PFSK-1 (cell line): ENCODE results near the gene COL13A1.

ENCODE experiments used
- FOXP2 ChIP-seq: optimal IDR thresholded peaks from 2 replicates; pipeline ENCODE3; 2011; ENCODE audit warnings: borderline replicate concordance, control low read depth, inconsistent platforms; ENCODE audit not compliant: insufficient read depth; ENCODE audit errors: extremely low read length, extremely low read depth
- POLR2AphosphoS5 ChIP-seq: IDR thresholded peaks from 2 replicates; pipeline ENCODE4 v1.6.1; 2012; ENCODE audit warnings: low read depth, mild to moderate bottlenecking, control low read depth, low read length, moderate library complexity
- REST ChIP-seq, 2 experiments: IDR thresholded peaks; 2 replicates each; pipeline versions ENCODE4 v1.6.1 to v1.8.0; 2011 to 2012; ENCODE audit warnings: low read depth in 2 of 2, low read length in 2 of 2, control low read depth in 1 of 2, inconsistent platforms in 1 of 2, mild to moderate bottlenecking in 1 of 2, moderate library complexity in 1 of 2; ENCODE audit not compliant: insufficient read depth in 1 of 2
- TAF1 ChIP-seq: IDR thresholded peaks from 2 replicates; pipeline ENCODE4 v1.6.1; 2012; ENCODE audit warnings: low read length, control low read depth, borderline replicate concordance; ENCODE audit not compliant: insufficient read depth

- TF ChIP-seq POLR2AphosphoS5 (no peak), REST (IDR thresholded peaks at IDR 0.05; ENCODE audit: insufficient read depth in 1 of 2, low read depth in 2 of 2, low read length in 2 of 2) (no peak), FOXP2 (no peak), TAF1 (no peak)
These were observed 136.9 kb downstream of the COL13A1 start for GRCh38 chr10:69938541-69938991.
